NT2/D1 (cell line): ENCODE data around the gene PMPCA.

Source experiments
- DNase-seq: peaks from one replicate; pipeline ENCODE4 v3.0.0-alpha.2; 2011; ENCODE audit warnings: low read depth, low spot score
- H3K27me3 ChIP-seq: 2 replicates; pipeline ENCODE4 v1.6.0; 2011; ENCODE audit warnings: mild to moderate bottlenecking; ENCODE audit not compliant: insufficient read length, insufficient read depth
- H3K36me3 ChIP-seq: 2 replicates; pipeline ENCODE4 v1.6.1; 2011; ENCODE audit warnings: mild to moderate bottlenecking, low read length, mixed read lengths; ENCODE audit not compliant: insufficient read depth, insufficient read length
- H3K4me1 ChIP-seq: 2 replicates; pipeline ENCODE4 v1.5.1; 2011; ENCODE audit not compliant: insufficient read depth, insufficient read length
- H3K4me3 ChIP-seq: 2 replicates; pipeline ENCODE4 v1.5.1; 2011; ENCODE audit warnings: low read depth; ENCODE audit not compliant: insufficient read length
- H3K9ac ChIP-seq: 2 replicates; pipeline ENCODE4 v1.6.0; 2011; ENCODE audit warnings: low read depth; ENCODE audit not compliant: insufficient read length
- H3K9me3 ChIP-seq: 2 replicates; pipeline ENCODE4 v1.5.1; 2011; ENCODE audit warnings: mild to moderate bottlenecking, low read length; ENCODE audit not compliant: insufficient read depth
- SUZ12 ChIP-seq: IDR thresholded peaks from 2 replicates; pipeline ENCODE4 v1.6.1; 2011; ENCODE audit not compliant: insufficient read length, insufficient read depth; ENCODE audit errors: extremely low read depth
- YY1 ChIP-seq: IDR thresholded peaks from 2 replicates; pipeline ENCODE4 v1.6.1; 2011; ENCODE audit not compliant: insufficient read length, insufficient read depth
- ZNF274 ChIP-seq: IDR thresholded peaks from 2 replicates; pipeline ENCODE4 v1.6.1; 2011; ENCODE audit warnings: mild to moderate bottlenecking, low read depth, low read length

PMPCA gene

GRCh38 chr9:136395345-136396218 is 14.9 kb upstream of the PMPCA start:
- TF ChIP-seq YY1 (no peak), SUZ12 (no peak), ZNF274 (no peak)
- DNase-seq, result no peak

GRCh38 chr9:136396219-136396515 is 14.3 kb upstream of the PMPCA start:
- Histone ChIP-seq H3K9me3 (no peaks in the 10 kb centered on the region), H3K9ac (no peak overlapping the region), H3K27me3 (no peaks in the 10 kb centered on the region), H3K36me3 (peaks cover 85% of the 10 kb centered on the region), H3K4me1 (peaks cover 14% of the 10 kb centered on the region), H3K4me3 (no peak overlapping the region)
- TF ChIP-seq YY1 (no peak), ZNF274 (no peak), SUZ12 (no peak)
- DNase-seq, result no peak

More at GRCh38 chr9:136395345-136396218, 14.9 kb upstream of the PMPCA start:
- Histone ChIP-seq H3K9ac (no peak overlapping the region), H3K4me3 (no peak overlapping the region), H3K36me3 (peaks cover 83% of the 10 kb centered on the region), H3K4me1 (peaks cover 14% of the 10 kb centered on the region), H3K27me3 (no peaks in the 10 kb centered on the region), H3K9me3 (no peaks in the 10 kb centered on the region)

GRCh38 chr9:136397643-136398042 is 12.8 kb upstream of the PMPCA start:
- no peak for TF ChIP-seq SUZ12
- no peak for TF ChIP-seq ZNF274
- TF ChIP-seq YY1, result no peak
- Histone ChIP-seq H3K4me1 (peaks cover 14% of the 10 kb centered on the region), H3K9ac (no peak overlapping the region), H3K4me3 (no peak overlapping the region), H3K27me3 (no peaks in the 10 kb centered on the region), H3K9me3 (no peaks in the 10 kb centered on the region), H3K36me3 (peaks cover 85% of the 10 kb centered on the region)
- DNase-seq, result no peak

- H3K4me1 ChIP-seq, result peaks cover 14% of the 10 kb centered on the region
- H3K9ac ChIP-seq, result peak overlapping the region; percentile 99
- H3K36me3 ChIP-seq, result peaks cover 79% of the 10 kb centered on the region
- TF ChIP-seq ZNF274 (no peak), SUZ12 (no peak), YY1 (no peak)
- no peak for DNase-seq
- H3K9me3 ChIP-seq, result no peaks in the 10 kb centered on the region
- H3K4me3 ChIP-seq, result peak overlapping the region; percentile 95
- H3K27me3 ChIP-seq, result no peaks in the 10 kb centered on the region
Measured at GRCh38 chr9:136398286-136398685, 12.2 kb upstream of the PMPCA start.

GRCh38 chr9:136399176-136400037 is 11.1 kb upstream of the PMPCA start:
- peak overlapping the region; percentile 95 for H3K4me3 ChIP-seq
- H3K36me3 ChIP-seq, result peaks cover 79% of the 10 kb centered on the region
- no peaks in the 10 kb centered on the region for H3K27me3 ChIP-seq
- no peaks in the 10 kb centered on the region for H3K9me3 ChIP-seq
- H3K9ac ChIP-seq, result peak overlapping the region; percentile 99
- peaks cover 15% of the 10 kb centered on the region for H3K4me1 ChIP-seq
- no peak for DNase-seq
- TF ChIP-seq SUZ12 (no peak), ZNF274 (no peak), YY1 (no peak)

GRCh38 chr9:136400038-136400834 is 10.2 kb upstream of the PMPCA start, which contains the start of gene SNAPC4:
Gene SNAPC4, minus strand, starts transcription at chr9:136400170. Its CDS starts 1,742 bp downstream, at chr9:136398428.
- Histone ChIP-seq H3K9me3 (no peaks in the 10 kb centered on the region), H3K4me3 (peak within 1 kb of the TSS; percentile 95), H3K36me3 (peaks cover 79% of the 10 kb centered on the region), H3K4me1 (peaks cover 15% of the 10 kb centered on the region), H3K9ac (peak within 1 kb of the TSS; percentile 99), H3K27me3 (no peaks in the 10 kb centered on the region)
- TF ChIP-seq YY1 (peak; percentile 21), ZNF274 (no peak)
- DNase-seq, result peak; percentile 86
